Gastrocnemius medialis (tissue), 4 donors: ENCODE results near the gene MED13L.

Source experiments
- CTCF ChIP-seq, 5 experiments: fragments of 450-650 bp in 3 of 5; fragments of 200-600 bp in 2 of 5; sonication (generic) in 2 of 5; IDR thresholded peaks in 4 of 5; conservative IDR thresholded peaks in 1 of 5; 1 replicate in 4 of 5; 2 replicates in 1 of 5; pipeline ENCODE4 v1.5.1; 2016 to 2019; ENCODE audit warnings: antibody characterized with exemption in 5 of 5, mild to moderate bottlenecking in 3 of 5, moderate library complexity in 3 of 5
- POLR2A ChIP-seq, 2 donors: fragments of 450-650 bp; IDR thresholded peaks; one replicate each; pipeline ENCODE4 v1.6.1; 2017; ENCODE audit warnings: antibody characterized with exemption in 2 of 2, mild to moderate bottlenecking in 2 of 2, moderate library complexity in 2 of 2

DNA sequence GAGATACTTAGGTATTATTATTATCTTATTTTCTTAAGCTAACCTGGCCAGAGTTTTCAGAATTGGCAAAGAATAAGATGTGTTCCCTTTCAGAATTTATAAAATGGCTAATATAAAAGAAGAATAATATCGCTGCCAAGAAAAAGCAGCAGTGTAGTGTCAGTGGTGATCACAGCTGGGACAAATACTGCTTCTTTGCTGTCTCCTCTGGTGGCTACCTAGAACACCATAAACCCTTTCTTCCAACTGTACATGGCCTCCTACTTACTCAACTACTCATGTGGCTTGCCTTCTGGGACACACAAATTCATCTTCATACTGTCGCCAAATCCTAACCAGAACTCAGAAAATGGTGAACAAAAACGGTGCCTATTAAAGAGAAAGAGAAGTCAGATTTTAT lies 72.7 kb downstream of the MED13L start:
- TF ChIP-seq CTCF (IDR thresholded peaks at IDR 0.05 in 4 of 5, conservative IDR thresholded peaks at IDR 0.05 in 1 of 5) (no peak), POLR2A (IDR thresholded peaks at IDR 0.05) (no peak)
